Large intestine (tissue), 3 donors: ENCODE measurements around the gene EIF2AK3. TPM values are rescaled to one million over a fixed set of nuclear protein-coding genes. Genes with fewer than 3 reads are reported as not detected.
"Not testable (repeated sequence)": the region's sequence is repeated elsewhere in the genome, so short reads cannot be mapped to it uniquely, and the experiment has no call there.

ENCODE experiments used
- DNase-seq, 2 donors: peaks; one replicate each; pipeline versions ENCODE4 v3.0.0 to v3.0.0-alpha.2; 2013
- H3K27ac ChIP-seq: one replicate; pipeline ENCODE4 v1.5.1; 2013; ENCODE audit warnings: low read length
- H3K27me3 ChIP-seq: 2 replicates; pipeline ENCODE4 v1.6.1; 2013; ENCODE audit warnings: low read length; ENCODE audit not compliant: control insufficient read depth, insufficient read depth
- H3K36me3 ChIP-seq: 2 replicates; pipeline ENCODE4 v1.6.1; 2013; ENCODE audit warnings: low read length; ENCODE audit not compliant: control insufficient read depth, insufficient read depth
- H3K4me1 ChIP-seq: one replicate; pipeline ENCODE4 v1.6.1; 2013; ENCODE audit warnings: low read length; ENCODE audit not compliant: control insufficient read depth, insufficient read depth
- H3K4me3 ChIP-seq: one replicate; pipeline ENCODE4 v1.5.1; 2013; ENCODE audit warnings: low read length
- H3K9me3 ChIP-seq: one replicate; pipeline ENCODE4 v1.6.1; 2013; ENCODE audit warnings: mild to moderate bottlenecking, low read depth, low read length, moderate library complexity; ENCODE audit not compliant: control insufficient read depth
- WGBS: methylation state at CpG from one replicate; pipeline ENCODE4 v1.1.5; 2013; ENCODE audit warnings: low lambda C conversion rate; ENCODE audit not compliant: insufficient coverage; 5-methylcytosine and 5-hydroxymethylcytosine counted together
- polyA plus RNA-seq: library from polyadenylated mRNA; unstranded; fragments of 120-200 nt; gene quantifications from one replicate; pipeline ENCODE4 v1.2.1, GENCODE V29; 2013

Gene EIF2AK3
- polyA plus RNA-seq, 1 donor, result 14.1 TPM

DNA sequence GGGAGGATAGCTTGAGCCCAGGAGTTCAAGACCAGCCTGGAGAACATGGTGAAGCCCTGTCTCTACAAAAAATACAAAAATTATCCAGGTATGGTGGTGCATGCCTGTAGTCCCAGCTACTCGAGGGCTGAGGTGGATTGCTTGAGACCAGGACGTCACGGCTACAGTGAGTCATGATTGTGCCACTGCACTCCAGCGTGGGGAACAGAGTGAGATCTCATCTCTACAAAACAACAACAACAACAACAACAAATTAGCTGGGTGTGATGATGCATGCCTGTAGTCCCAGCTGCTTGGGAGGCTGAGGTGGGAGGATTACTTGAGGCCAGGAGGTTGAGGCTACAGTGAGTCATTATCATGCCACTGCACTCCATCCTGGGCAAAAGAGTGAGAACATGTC, 81.0 kb downstream of the EIF2AK3 start:
- H3K27me3 ChIP-seq, result peaks cover 17% of the 10 kb centered on the region
- H3K9me3 ChIP-seq, H3K4me1 ChIP-seq, DNase-seq, H3K4me3 ChIP-seq, H3K36me3 ChIP-seq, H3K27ac ChIP-seq: not testable (repeated sequence)
- no CpG with 5 or more reads among the region's 4 CpGs for WGBS

DNA sequence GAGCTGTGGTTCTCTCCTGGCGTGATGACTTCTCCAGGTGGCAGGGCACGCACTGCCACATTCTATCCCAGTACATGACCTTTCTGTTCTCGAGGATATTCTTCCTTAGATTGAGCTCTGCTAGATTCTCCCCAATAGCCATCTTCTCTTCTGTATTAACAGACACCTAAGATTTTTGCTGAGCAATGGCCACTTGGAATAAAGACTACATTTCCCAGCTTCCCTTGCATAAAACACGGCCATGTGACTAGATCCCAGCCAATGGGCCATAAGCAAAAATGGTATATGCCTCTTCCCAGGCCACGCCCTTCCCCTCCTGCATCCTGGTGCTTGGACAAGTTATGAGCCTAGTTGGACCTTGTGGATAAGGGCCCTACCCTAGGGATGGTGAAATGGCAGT, 82.1 kb downstream of the EIF2AK3 start:
- peak in 1 of 2 donors; percentile 4 for DNase-seq

DNA sequence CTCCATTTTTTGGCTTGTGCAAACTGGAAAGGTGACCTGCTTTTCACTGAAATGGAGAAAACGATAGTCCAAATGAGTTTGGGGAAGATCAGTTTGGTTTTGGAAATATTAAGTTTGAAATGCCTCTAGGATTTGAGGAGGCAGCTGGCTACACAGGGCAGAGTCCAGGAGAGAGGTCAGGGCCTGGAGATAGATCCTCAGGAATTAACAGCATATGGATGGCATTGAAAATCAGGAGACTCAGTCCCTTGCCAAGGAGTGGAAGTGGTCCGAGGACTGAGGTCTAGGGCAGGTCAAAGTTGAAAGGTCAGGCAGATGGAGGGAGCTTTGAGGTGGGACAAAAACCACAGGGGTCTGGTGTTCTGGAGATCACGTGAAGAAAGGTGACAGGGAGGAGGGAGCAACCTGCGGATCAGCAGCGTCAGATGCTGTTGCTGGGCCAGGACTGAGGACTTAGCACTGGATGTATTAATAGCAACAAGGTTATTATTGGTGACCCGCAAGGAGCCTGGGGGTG, 83.7 kb downstream of the EIF2AK3 start:
- no peaks in the 10 kb centered on the region for H3K9me3 ChIP-seq
- DNase-seq, result no peak
- H3K4me1 ChIP-seq, result no peaks in the 10 kb centered on the region
- H3K27ac ChIP-seq, result no peak overlapping the region
- peaks cover 4% of the 10 kb centered on the region for H3K27me3 ChIP-seq
- no peak overlapping the region for H3K4me3 ChIP-seq
- no CpG with 5 or more reads among the region's 6 CpGs for WGBS
- no peaks in the 10 kb centered on the region for H3K36me3 ChIP-seq

More for the DNA sequence above, 82.1 kb downstream of the EIF2AK3 start:
- no peak overlapping the region for H3K27ac ChIP-seq
- WGBS, result no CpG with 5 or more reads among the region's 5 CpGs
- peaks cover 14% of the 10 kb centered on the region for H3K27me3 ChIP-seq
- H3K36me3 ChIP-seq, result no peaks in the 10 kb centered on the region
- H3K4me1 ChIP-seq, result no peaks in the 10 kb centered on the region
- no peaks in the 10 kb centered on the region for H3K9me3 ChIP-seq
- no peak overlapping the region for H3K4me3 ChIP-seq

DNA sequence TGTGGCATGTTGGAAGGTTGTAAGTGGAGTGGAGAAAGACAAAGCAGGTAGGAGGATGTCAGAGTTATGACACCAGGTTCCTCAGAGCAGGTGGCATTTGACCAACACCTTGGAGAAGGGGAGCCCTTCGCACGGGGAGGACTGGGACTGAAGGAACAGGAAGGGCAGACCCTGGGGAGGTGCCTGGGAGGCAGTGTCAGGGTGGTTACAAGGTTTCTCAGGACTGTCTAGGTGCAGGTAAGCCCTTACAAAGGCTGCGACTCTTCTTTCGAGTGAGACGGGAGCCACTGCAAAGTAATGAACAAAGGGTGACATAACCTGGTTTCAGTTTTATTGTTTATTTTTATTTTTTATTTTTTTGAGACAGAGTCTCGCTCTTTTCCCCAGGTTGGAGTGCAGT, 84.6 kb downstream of the EIF2AK3 start:
- no peaks in the 10 kb centered on the region for H3K36me3 ChIP-seq
- no peak overlapping the region for H3K4me3 ChIP-seq
- no peaks in the 10 kb centered on the region for H3K27me3 ChIP-seq
- no peak overlapping the region for H3K27ac ChIP-seq
- no peaks in the 10 kb centered on the region for H3K4me1 ChIP-seq
- no peaks in the 10 kb centered on the region for H3K9me3 ChIP-seq
- WGBS, result 100% methylated on average over 2 of the region's 6 CpGs
- no peak for DNase-seq

DNA sequence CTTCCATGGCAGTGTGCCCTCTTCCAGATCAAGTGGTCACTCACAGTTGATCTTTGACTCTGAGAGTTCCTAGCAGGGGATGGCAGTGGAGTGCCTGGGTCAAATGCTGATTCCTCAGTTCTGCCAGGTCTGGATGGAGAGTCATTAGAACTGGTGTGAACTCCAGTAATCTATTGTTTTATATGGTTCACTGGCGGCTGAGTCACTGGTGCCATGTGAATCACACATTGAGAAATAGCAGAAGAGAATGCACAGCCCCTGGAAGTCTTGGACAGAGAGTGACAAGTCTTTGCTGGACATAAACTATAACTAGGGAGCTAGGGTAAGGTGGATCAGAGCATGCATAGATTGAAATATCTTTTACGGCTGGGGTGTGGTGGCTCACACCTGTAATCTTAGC, 86.9 kb downstream of the EIF2AK3 start:
- no CpG with 5 or more reads among the region's 2 CpGs for WGBS
- no peaks in the 10 kb centered on the region for H3K36me3 ChIP-seq
- H3K27me3 ChIP-seq, result no peaks in the 10 kb centered on the region

DNA sequence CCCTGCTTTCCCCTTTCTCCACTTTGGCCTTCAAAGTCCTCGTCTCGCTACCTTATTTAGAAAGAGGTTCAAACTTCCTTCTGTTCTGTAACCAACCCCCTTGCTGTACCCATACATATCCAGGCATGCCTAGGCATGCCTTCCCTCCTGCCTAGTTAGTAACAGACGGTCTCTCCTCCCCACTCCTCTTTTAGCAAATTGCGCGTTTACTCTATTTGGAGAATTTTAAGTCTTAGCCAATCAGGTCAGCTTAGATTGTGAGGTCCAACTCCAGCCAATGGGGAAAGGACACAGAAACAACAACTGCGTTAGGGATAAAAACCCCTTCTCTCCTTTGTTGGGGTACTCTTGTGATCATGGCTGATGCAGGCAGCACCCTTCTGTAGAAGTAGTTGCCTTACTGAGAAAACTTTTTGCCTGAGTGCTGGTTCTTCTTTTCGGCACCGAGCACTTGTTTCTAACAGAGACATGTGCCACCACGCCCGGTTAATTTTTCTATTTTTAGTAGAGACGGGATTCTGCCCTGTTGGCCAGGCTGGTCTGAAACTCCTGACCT, 88.8 kb downstream of the EIF2AK3 start:
- 70% methylated on average over 2 of the region's 11 CpGs for WGBS
- DNase-seq, result no peak
- H3K27me3 ChIP-seq, result no peaks in the 10 kb centered on the region

More for the DNA sequence above, 86.9 kb downstream of the EIF2AK3 start:
- Histone ChIP-seq H3K4me1 (no peaks in the 10 kb centered on the region), H3K27ac (no peak overlapping the region), H3K4me3 (no peak overlapping the region), H3K9me3 (no peaks in the 10 kb centered on the region)
- no peak for DNase-seq

DNA sequence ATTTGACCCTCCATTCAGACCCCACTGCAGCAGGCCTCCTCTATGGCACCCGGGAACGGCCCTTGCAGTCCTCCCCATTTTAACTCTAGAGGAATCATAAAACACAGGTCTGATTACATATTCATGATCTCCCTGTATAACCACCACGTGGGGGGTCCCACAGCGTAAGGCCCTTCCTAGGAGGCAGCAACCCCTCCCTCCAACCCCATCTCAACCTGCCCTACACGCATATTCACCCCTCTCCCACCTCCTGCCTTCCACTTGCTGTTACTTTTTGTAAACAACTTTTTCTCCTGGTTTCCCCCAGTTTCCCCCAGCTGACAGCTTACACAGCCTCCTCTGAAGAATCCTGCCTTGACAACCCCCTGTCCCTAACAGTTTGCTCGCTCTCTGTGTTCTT, 89.6 kb downstream of the EIF2AK3 start:
- no peak for DNase-seq
- no CpG with 5 or more reads among the region's 6 CpGs for WGBS
- Histone ChIP-seq H3K4me3 (no peak overlapping the region), H3K9me3 (no peaks in the 10 kb centered on the region), H3K27me3 (no peaks in the 10 kb centered on the region), H3K36me3 (no peaks in the 10 kb centered on the region), H3K4me1 (no peaks in the 10 kb centered on the region), H3K27ac (no peak overlapping the region)

More for the DNA sequence above, 88.8 kb downstream of the EIF2AK3 start:
- Histone ChIP-seq H3K36me3 (no peaks in the 10 kb centered on the region), H3K9me3 (no peaks in the 10 kb centered on the region), H3K4me1 (no peaks in the 10 kb centered on the region), H3K4me3 (no peak overlapping the region), H3K27ac (no peak overlapping the region)

DNA sequence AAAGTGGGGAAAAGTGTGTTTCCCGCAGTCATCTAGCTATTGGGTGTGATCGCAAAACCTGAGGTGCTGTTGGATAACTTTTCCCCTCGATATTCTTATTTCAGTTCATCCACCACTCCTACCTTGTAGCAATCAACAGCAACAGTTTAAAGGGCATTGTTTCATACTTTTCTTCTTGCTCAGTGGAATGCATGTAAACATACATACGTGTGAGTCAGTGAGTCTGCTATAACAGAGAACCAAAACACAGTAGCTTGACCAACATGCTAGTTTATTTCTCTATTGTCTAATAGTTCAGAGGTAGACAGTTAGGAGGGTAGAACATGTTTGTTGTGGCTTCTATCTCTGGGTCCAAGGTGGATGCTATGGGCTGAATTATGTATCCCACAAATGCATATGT, 97.2 kb downstream of the EIF2AK3 start:
- WGBS, result no CpG with 5 or more reads among the region's 4 CpGs
- no peak overlapping the region for H3K4me3 ChIP-seq
- H3K4me1 ChIP-seq, result no peaks in the 10 kb centered on the region
- H3K9me3 ChIP-seq, result no peaks in the 10 kb centered on the region
- H3K27me3 ChIP-seq, result no peaks in the 10 kb centered on the region
- H3K27ac ChIP-seq, result no peak overlapping the region
- no peak for DNase-seq
- no peaks in the 10 kb centered on the region for H3K36me3 ChIP-seq

DNA sequence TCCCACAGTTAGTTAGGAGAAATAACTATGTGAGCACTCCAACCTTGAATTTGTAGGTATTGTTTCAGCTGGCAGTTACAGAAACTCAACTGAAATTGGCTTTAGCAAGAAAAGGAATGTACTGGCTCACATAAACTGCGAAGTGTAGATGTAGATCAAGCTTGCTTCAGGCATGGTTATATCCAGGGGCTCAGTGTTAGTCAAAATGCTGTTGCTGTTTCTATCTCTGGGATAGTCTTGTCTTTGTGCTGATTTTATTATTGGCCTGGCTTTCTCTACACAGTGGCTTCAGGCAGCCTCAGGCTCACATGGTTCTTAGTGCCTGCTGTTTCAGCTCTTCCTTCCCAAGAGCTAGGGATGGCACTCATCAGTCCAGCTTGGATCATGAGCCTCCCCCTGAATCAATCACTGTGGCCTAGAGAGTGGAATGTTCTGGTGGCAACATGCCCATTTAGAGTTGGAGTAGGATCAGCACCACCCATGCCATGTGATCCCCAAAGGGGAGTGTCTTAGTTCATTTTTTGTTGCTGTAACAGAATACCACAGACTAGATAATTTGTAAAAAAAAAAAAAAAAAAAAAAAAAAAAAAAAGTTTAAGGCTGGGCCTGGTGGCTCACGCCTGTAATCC, 105.7 kb downstream of the EIF2AK3 start:
- no peaks in the 10 kb centered on the region for H3K9me3 ChIP-seq
- H3K4me1 ChIP-seq, result no peaks in the 10 kb centered on the region
- H3K4me3 ChIP-seq, result no peak overlapping the region
- no peak for DNase-seq
- H3K27me3 ChIP-seq, result peaks cover 7% of the 10 kb centered on the region
- H3K27ac ChIP-seq, result no peak overlapping the region
- no CpG with 5 or more reads among the region's 2 CpGs for WGBS
- no peaks in the 10 kb centered on the region for H3K36me3 ChIP-seq

DNA sequence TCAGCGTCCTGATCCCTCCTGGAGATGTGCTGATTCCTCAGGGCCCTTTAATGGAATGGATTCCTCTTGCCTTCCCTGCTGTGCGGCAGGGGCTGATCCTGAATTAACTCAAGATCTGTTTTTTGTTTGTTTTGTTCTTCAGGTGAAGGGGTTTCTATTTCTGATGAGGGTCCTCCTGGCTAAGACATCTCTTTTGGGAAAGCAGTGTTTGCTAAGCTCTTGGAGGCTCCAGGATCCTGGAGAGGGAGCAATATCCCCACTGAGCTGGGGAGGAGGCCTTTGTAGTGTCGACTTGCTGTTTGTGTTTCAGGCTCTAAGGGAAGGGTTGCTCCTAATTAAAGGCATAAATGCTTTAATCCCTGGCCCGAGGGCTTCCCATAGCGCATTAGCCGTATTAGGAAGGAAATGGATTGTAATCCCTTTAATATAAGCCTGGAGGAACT, 109.5 kb downstream of the EIF2AK3 start:
- Histone ChIP-seq H3K4me3 (no peak overlapping the region), H3K27me3 (peaks cover 7% of the 10 kb centered on the region), H3K4me1 (no peaks in the 10 kb centered on the region), H3K36me3 (no peaks in the 10 kb centered on the region), H3K27ac (no peak overlapping the region), H3K9me3 (no peaks in the 10 kb centered on the region)
- DNase-seq, result no peak
- WGBS, result no CpG with 5 or more reads among the region's 6 CpGs
